ENCODE results near the gene PGAP3.

Gene PGAP3

GRCh38 chr17:39633570-39634183 lies 54.2 kb downstream of the PGAP3 start:
- peaks cover 6% of the 10 kb centered on the region for H3K79me1 ChIP-seq (ENCODE audit: low read length)
- no peak overlapping the region for H3K4ac ChIP-seq (ENCODE audit: low read depth, low read length)
- no peak overlapping the region for H3K23ac ChIP-seq (ENCODE audit: low read length)
- H2BK5ac ChIP-seq (ENCODE audit: low read length) = no peak overlapping the region
- no peak overlapping the region for H3K4me2 ChIP-seq (ENCODE audit: low read length)
- no peak overlapping the region for H3K18ac ChIP-seq (ENCODE audit: low read length)
- DNase-seq = no peak
- no peak overlapping the region for H4K5ac ChIP-seq (ENCODE audit: low read length)
- H3K4me3 ChIP-seq (ENCODE audit: low read length) = no peak overlapping the region
- H2BK120ac ChIP-seq (ENCODE audit: low read depth, low read length) = no peak overlapping the region
- no peak overlapping the region for H3K27ac ChIP-seq (ENCODE audit: low read depth, low read length)
- no peak overlapping the region for H2BK15ac ChIP-seq (replicated peaks; ENCODE audit: low read depth)
- H3K79me2 ChIP-seq (ENCODE audit: control insufficient read depth, insufficient read depth, low read length) = peaks cover 5% of the 10 kb centered on the region
- H2AK5ac ChIP-seq (ENCODE audit: low read length) = no peak overlapping the region
- H3K56ac ChIP-seq (ENCODE audit: low read length) = no peak overlapping the region
- no CpG with 5 or more reads among the region's 8 CpGs for WGBS (ENCODE audit: extremely low coverage, insufficient coverage, low lambda C conversion rate)
- no peak overlapping the region for H4K8ac ChIP-seq (ENCODE audit: low read depth, low read length)
- no peak overlapping the region for H3K9ac ChIP-seq (ENCODE audit: low read length)
- H3K4me1 ChIP-seq (ENCODE audit: control insufficient read depth, low read depth, low read length) = peaks cover 18% of the 10 kb centered on the region
- no peaks in the 10 kb centered on the region for H3K36me3 ChIP-seq (ENCODE audit: control insufficient read depth, insufficient read depth, low read length)
- H3K27me3 ChIP-seq (ENCODE audit: insufficient read depth, low read length, poor library complexity) = no peaks in the 10 kb centered on the region

GRCh38 chr17:39632153-39632941 lies 55.5 kb downstream of the PGAP3 start:
- Histone ChIP-seq H3K23ac (ENCODE audit: low read length) (peak overlapping the region; percentile 8), H3K4me3 (ENCODE audit: low read length) (no peak overlapping the region), H3K4ac (ENCODE audit: low read depth, low read length) (no peak overlapping the region), H3K36me3 (ENCODE audit: control insufficient read depth, insufficient read depth, low read length) (no peaks in the 10 kb centered on the region), H3K27ac (ENCODE audit: low read depth, low read length) (no peak overlapping the region), H3K56ac (ENCODE audit: low read length) (peak overlapping the region; percentile 76), H2AK5ac (ENCODE audit: low read length) (peak overlapping the region; percentile 78), H3K4me1 (ENCODE audit: control insufficient read depth, low read depth, low read length) (peaks cover 14% of the 10 kb centered on the region), H2BK5ac (ENCODE audit: low read length) (no peak overlapping the region), H4K8ac (ENCODE audit: low read depth, low read length) (no peak overlapping the region), H3K79me1 (ENCODE audit: low read length) (no peaks in the 10 kb centered on the region), H3K27me3 (ENCODE audit: insufficient read depth, low read length, poor library complexity) (no peaks in the 10 kb centered on the region), H3K4me2 (ENCODE audit: low read length) (no peak overlapping the region), H4K5ac (ENCODE audit: low read length) (no peak overlapping the region), H3K79me2 (ENCODE audit: control insufficient read depth, insufficient read depth, low read length) (no peaks in the 10 kb centered on the region), H3K18ac (ENCODE audit: low read length) (no peak overlapping the region), H2BK120ac (ENCODE audit: low read depth, low read length) (no peak overlapping the region), H3K9ac (ENCODE audit: low read length) (no peak overlapping the region), H2BK15ac (replicated peaks; ENCODE audit: low read depth) (no peak overlapping the region)
- no peak for DNase-seq
- WGBS (ENCODE audit: extremely low coverage, insufficient coverage, low lambda C conversion rate) = no CpG with 5 or more reads among the region's 13 CpGs

- no CpG with 5 or more reads among the region's 6 CpGs for whole genome bisulfite sequencing (ENCODE audit: extremely low coverage, insufficient coverage, low lambda C conversion rate)
- no peaks in the 10 kb centered on the region for H3K27me3 ChIP-seq (ENCODE audit: insufficient read depth, low read length, poor library complexity)
Observed at GRCh38 chr17:39631403-39631802, 56.5 kb downstream of the PGAP3 start.

GRCh38 chr17:39629898-39630297 lies 58.0 kb downstream of the PGAP3 start:
- H3K4ac ChIP-seq (ENCODE audit: low read depth, low read length) = no peak overlapping the region
- DNase-seq = no peak
- H3K27ac ChIP-seq (ENCODE audit: low read depth, low read length) = no peak overlapping the region
- peak overlapping the region; percentile 45 for H3K23ac ChIP-seq (ENCODE audit: low read length)
- H3K4me1 ChIP-seq (ENCODE audit: control insufficient read depth, low read depth, low read length) = peaks cover 8% of the 10 kb centered on the region
- no peak overlapping the region for H2BK120ac ChIP-seq (ENCODE audit: low read depth, low read length)
- H2AK5ac ChIP-seq (ENCODE audit: low read length) = no peak overlapping the region
- no peak overlapping the region for H3K4me2 ChIP-seq (ENCODE audit: low read length)
- no peak overlapping the region for H3K9ac ChIP-seq (ENCODE audit: low read length)
- no peak overlapping the region for H4K5ac ChIP-seq (ENCODE audit: low read length)
- no peak overlapping the region for H2BK15ac ChIP-seq (replicated peaks; ENCODE audit: low read depth)
- no peak overlapping the region for H2BK5ac ChIP-seq (ENCODE audit: low read length)
- no peak overlapping the region for H4K8ac ChIP-seq (ENCODE audit: low read depth, low read length)
- no peak overlapping the region for H3K56ac ChIP-seq (ENCODE audit: low read length)
- H3K79me1 ChIP-seq (ENCODE audit: low read length) = no peaks in the 10 kb centered on the region
- H3K4me3 ChIP-seq (ENCODE audit: low read length) = no peak overlapping the region
- H3K18ac ChIP-seq (ENCODE audit: low read length) = no peak overlapping the region
- H3K36me3 ChIP-seq (ENCODE audit: control insufficient read depth, insufficient read depth, low read length) = no peaks in the 10 kb centered on the region
- no CpG with 5 or more reads among the region's 12 CpGs for WGBS (ENCODE audit: extremely low coverage, insufficient coverage, low lambda C conversion rate)
- H3K79me2 ChIP-seq (ENCODE audit: control insufficient read depth, insufficient read depth, low read length) = no peaks in the 10 kb centered on the region
- no peaks in the 10 kb centered on the region for H3K27me3 ChIP-seq (ENCODE audit: insufficient read depth, low read length, poor library complexity)

More at GRCh38 chr17:39631403-39631802, 56.5 kb downstream of the PGAP3 start:
- Histone ChIP-seq H3K23ac (ENCODE audit: low read length) (no peak overlapping the region), H3K18ac (ENCODE audit: low read length) (peak overlapping the region; percentile 8), H2BK5ac (ENCODE audit: low read length) (peak overlapping the region; percentile 74), H3K9ac (ENCODE audit: low read length) (peak overlapping the region; percentile 37), H3K56ac (ENCODE audit: low read length) (peak overlapping the region; percentile 76), H2BK15ac (replicated peaks; ENCODE audit: low read depth) (no peak overlapping the region), H3K36me3 (ENCODE audit: control insufficient read depth, insufficient read depth, low read length) (no peaks in the 10 kb centered on the region), H3K79me1 (ENCODE audit: low read length) (no peaks in the 10 kb centered on the region), H4K8ac (ENCODE audit: low read depth, low read length) (no peak overlapping the region), H3K4me3 (ENCODE audit: low read length) (no peak overlapping the region), H3K4me1 (ENCODE audit: control insufficient read depth, low read depth, low read length) (peaks cover 11% of the 10 kb centered on the region), H3K79me2 (ENCODE audit: control insufficient read depth, insufficient read depth, low read length) (no peaks in the 10 kb centered on the region), H2BK120ac (ENCODE audit: low read depth, low read length) (no peak overlapping the region), H3K27ac (ENCODE audit: low read depth, low read length) (peak overlapping the region; percentile 20), H3K4ac (ENCODE audit: low read depth, low read length) (peak overlapping the region; percentile 28), H2AK5ac (ENCODE audit: low read length) (peak overlapping the region; percentile 78), H4K5ac (ENCODE audit: low read length) (no peak overlapping the region), H3K4me2 (ENCODE audit: low read length) (no peak overlapping the region)
- DNase-seq = peak; percentile 90

- WGBS (ENCODE audit: extremely low coverage, insufficient coverage, low lambda C conversion rate) = no CpG with 5 or more reads among the region's 3 CpGs
- H2BK5ac ChIP-seq (ENCODE audit: low read length) = no peak overlapping the region
- H3K79me1 ChIP-seq (ENCODE audit: low read length) = no peaks in the 10 kb centered on the region
- H3K23ac ChIP-seq (ENCODE audit: low read length) = peak overlapping the region; percentile 45
- H3K4me2 ChIP-seq (ENCODE audit: low read length) = no peak overlapping the region
- H3K18ac ChIP-seq (ENCODE audit: low read length) = no peak overlapping the region
- no peak for DNase-seq
- H2AK5ac ChIP-seq (ENCODE audit: low read length) = no peak overlapping the region
- no peak overlapping the region for H4K5ac ChIP-seq (ENCODE audit: low read length)
- H4K8ac ChIP-seq (ENCODE audit: low read depth, low read length) = no peak overlapping the region
- H3K36me3 ChIP-seq (ENCODE audit: control insufficient read depth, insufficient read depth, low read length) = no peaks in the 10 kb centered on the region
- H3K27ac ChIP-seq (ENCODE audit: low read depth, low read length) = no peak overlapping the region
- H3K4ac ChIP-seq (ENCODE audit: low read depth, low read length) = no peak overlapping the region
- H3K4me3 ChIP-seq (ENCODE audit: low read length) = no peak overlapping the region
- no peak overlapping the region for H2BK15ac ChIP-seq (replicated peaks; ENCODE audit: low read depth)
- H3K56ac ChIP-seq (ENCODE audit: low read length) = no peak overlapping the region
- H2BK120ac ChIP-seq (ENCODE audit: low read depth, low read length) = no peak overlapping the region
- H3K4me1 ChIP-seq (ENCODE audit: control insufficient read depth, low read depth, low read length) = peaks cover 7% of the 10 kb centered on the region
- no peaks in the 10 kb centered on the region for H3K79me2 ChIP-seq (ENCODE audit: control insufficient read depth, insufficient read depth, low read length)
- H3K9ac ChIP-seq (ENCODE audit: low read length) = no peak overlapping the region
- H3K27me3 ChIP-seq (ENCODE audit: insufficient read depth, low read length, poor library complexity) = no peaks in the 10 kb centered on the region
Observed at GRCh38 chr17:39629494-39629880, 58.4 kb downstream of the PGAP3 start.
